ENCODE results near the gene OGFRL1.

OGFRL1 gene

GRCh38 chr6:71330501-71330900 lies 41.9 kb downstream of the OGFRL1 start:
- no peak for DNase-seq (ENCODE audit: low read depth, low spot score)
- no peak overlapping the region for H3K27ac ChIP-seq

DNA sequence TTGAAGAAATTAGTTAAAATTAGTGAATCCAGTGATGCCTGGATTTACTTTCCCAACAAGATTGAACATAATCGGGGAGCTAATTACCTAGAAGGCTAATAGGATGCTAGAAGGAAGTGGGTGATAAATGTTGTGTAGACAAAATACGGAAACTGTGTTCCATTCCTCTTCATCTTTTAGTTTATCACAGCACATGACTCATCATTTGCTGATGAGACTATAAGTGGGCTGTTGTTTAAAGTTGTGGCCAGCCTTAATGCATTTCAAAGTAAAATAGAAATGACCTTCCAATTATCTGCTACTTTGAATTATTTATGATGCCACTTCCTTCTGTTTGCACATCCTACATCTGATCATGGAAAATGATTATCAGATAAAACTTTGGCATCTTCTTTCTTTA lies 43.4 kb downstream of the OGFRL1 start:
- no peak overlapping the region for H3K27ac ChIP-seq
- DNase-seq (ENCODE audit: low read depth, low spot score): no peak

- DNase-seq (ENCODE audit: low read depth, low spot score): no peak
- no peak overlapping the region for H3K27ac ChIP-seq
Measured at GRCh38 chr6:71333050-71333449, 44.4 kb downstream of the OGFRL1 start.

DNA sequence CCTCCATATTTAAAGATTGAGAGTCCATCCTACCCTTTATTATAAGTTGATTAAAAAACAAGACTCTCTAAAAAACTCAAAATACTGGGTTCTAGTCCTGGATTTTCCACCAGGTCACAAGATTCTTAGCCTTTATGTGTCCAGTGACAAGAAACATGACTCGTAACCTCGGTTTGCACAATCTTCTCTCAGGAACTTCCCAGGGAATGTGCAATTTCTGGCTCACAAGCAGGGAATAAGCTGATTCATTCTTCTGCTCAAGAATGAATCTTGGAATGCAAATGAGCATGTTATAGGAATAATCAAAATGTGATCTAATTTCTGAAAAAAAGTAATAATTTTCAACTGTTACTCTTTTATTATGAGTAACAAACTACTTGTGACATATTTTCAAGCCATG lies 45.1 kb downstream of the OGFRL1 start:
- peak; percentile 41 for DNase-seq (ENCODE audit: low read depth, low spot score)
- H3K27ac ChIP-seq: peak overlapping the region; percentile 25

DNA sequence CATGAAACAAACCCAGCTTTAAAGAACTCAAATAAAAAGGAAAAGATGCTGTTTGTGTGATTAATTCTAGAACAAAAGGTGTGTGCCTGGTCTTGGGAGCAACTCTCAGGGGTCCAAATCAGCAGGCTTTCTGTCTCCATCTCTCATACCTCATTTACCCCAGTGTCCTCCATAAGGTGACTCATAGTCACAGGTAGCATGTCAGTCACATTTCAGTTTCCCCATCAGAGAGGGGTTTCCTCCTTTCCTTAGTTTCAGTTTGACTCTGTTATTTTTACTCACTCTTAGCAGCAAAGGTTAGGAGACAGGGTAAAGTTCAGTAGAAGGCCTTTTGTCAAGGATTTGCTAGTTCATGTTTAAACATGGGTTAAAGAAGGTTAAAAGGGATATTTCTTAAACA lies 46.2 kb downstream of the OGFRL1 start:
- H3K27ac ChIP-seq: no peak overlapping the region
- no peak for DNase-seq (ENCODE audit: low read depth, low spot score)

DNA sequence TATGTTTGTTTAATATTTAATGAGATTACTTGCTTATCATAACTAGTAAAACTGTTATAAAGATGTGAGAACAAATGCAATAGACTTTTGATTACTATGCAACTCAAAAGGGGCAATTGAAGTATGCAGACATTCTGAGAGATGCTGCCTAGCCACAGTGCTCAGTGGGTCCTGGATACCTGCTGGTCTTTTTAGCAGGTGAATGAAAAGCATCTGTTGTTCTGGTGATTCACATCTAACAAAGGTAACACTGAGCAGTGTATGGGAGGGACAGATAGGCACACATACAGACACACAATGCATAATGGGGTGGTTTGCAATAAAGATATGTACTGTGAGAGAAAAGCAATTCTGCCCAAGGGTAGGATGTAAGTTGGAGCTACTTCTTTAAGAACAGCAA lies 46.9 kb downstream of the OGFRL1 start:
- no peak overlapping the region for H3K27ac ChIP-seq
- no peak for DNase-seq (ENCODE audit: low read depth, low spot score)

DNA sequence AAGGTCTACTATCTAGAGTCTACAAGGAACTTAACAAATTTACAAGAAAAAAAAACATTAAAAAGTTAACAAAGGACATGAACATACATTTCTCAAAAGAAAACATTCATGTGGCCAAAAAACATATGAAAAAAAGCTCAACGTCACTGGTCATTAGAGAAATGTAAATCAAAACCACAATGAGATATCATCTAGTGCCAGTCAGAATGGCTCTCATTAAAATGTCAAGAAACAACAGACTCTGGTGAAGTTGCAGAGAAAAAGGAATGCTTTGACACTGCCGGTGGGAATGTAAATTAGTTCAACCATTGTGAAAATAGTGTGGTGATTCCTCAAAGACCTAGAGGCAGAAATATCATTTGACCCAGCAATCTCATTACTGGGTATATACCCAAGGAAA lies 48.3 kb downstream of the OGFRL1 start:
- DNase-seq (ENCODE audit: low read depth, low spot score): no peak
- no peak overlapping the region for H3K27ac ChIP-seq

- H3K27ac ChIP-seq: no peak overlapping the region
- no peak for DNase-seq (ENCODE audit: low read depth, low spot score)
Measured at GRCh38 chr6:71338540-71339316, 50.1 kb downstream of the OGFRL1 start.

- no peak for DNase-seq (ENCODE audit: low read depth, low spot score)
- no peak overlapping the region for H3K27ac ChIP-seq
Measured at GRCh38 chr6:71342772-71343171, 54.2 kb downstream of the OGFRL1 start.

- H3K27ac ChIP-seq: no peak overlapping the region
Measured at GRCh38 chr6:71345476-71346333, 57.1 kb downstream of the OGFRL1 start.

DNA sequence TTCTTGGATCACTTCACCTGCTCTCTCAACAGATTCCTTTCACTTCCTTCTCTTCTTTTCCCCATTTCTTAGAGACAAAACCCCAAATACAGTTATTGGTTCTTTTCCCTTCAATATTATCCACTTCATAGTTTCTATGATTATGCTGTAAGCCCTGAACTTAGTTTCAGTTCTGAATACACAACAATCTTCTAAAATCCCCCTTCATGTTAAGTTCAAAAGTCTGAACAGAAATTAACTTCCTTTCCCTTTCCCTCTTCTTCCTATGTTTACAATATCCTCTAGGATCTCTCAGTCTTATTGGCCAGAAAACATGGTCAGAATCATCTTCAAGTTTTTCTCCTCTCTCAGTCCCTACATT lies 57.7 kb downstream of the OGFRL1 start:
- no peak overlapping the region for H3K27ac ChIP-seq
- DNase-seq (ENCODE audit: low read depth, low spot score): no peak

More at GRCh38 chr6:71345476-71346333, 57.1 kb downstream of the OGFRL1 start:
- DNase-seq (ENCODE audit: low read depth, low spot score): no peak

DNA sequence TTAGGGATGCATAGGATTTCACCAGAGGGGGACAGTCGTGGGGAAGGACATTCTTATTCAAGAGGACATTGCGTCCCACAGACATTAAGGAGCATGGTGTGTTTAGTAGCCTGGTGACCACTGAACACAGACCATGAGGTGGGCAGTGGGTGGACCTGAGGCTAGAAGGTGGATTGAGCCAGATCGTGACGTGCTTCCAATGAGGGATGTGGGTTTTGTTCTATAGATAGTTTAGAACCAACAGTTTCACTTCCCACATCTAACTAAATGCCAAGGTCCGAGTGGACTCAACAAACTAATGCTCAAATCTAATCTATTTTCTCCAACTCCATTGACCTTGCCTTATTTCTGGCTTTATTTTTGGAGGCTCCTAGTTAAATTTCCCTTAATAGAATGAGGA lies 58.5 kb downstream of the OGFRL1 start:
- no peak for DNase-seq (ENCODE audit: low read depth, low spot score)
- no peak overlapping the region for H3K27ac ChIP-seq

- DNase-seq (ENCODE audit: low read depth, low spot score): no peak
- H3K27ac ChIP-seq: no peak overlapping the region
Measured at GRCh38 chr6:71349395-71349794, 60.8 kb downstream of the OGFRL1 start.

DNA sequence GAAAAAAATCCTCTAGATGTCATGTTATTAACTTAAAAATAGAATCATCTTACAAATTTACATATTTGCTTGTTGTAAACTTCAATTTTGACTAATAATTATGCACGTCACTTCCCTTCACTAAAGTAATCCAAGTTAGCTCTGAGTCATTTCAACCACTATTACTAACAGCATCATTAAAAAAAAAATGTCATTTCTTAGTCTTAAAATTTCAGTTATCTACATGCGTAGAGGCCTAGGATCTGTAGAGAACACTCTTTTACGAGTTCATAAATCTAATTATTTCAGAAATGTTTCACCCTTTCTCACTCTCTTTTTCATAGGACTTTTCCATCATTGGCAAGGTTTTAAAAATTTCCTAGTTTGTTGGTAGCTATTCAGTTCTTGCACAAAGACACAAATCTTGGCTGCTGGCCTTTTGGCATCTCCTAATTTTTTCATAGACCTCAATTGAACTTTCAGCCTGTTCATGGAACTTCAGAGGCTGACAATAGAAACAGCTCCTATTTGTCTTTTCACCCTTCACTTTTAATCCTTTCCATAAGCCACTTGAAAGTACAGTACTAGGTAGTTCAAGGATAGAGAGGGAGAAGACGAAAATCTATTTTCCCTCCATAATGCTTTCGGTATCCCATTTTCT lies 61.5 kb downstream of the OGFRL1 start:
- DNase-seq (ENCODE audit: low read depth, low spot score): no peak
- H3K27ac ChIP-seq: no peak overlapping the region

DNA sequence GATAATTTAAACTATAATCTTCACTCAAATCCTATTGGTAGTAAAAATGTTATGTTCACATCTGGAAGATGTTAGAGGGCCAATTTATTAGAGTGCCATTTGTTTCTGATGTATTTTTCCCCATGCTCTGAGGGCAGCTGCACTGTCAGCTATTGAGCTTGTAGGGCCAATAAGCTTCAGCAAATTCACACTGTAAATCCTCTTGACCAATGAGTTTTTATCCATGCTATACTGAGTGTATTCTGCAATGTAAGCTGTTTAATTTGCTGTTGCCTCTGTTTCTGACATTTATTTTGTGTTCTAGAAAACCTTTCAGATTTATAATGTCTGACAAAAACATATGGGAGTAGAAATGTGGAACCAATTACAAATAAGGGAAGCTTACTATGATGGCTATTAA lies 62.6 kb downstream of the OGFRL1 start:
- no peak for DNase-seq (ENCODE audit: low read depth, low spot score)
- H3K27ac ChIP-seq: no peak overlapping the region
